Stimulated activated CD4-positive, alpha-beta T cell treated with anti-CD3 and anti-CD28 coated beads, Interleukin-15, amount 100 ng/mL, for 1 hour (primary cell): ENCODE results near the gene IPO4.

Source experiments
- DNase-seq, 2 donors: peaks; one replicate each; pipeline ENCODE4 v3.0.0-alpha.2; 2020; ENCODE audit warnings: low read depth in 1 of 2, low spot score in 1 of 2

The IPO4 gene

GRCh38 chr14:24194186-24194872 is 5.7 kb upstream of the IPO4 start:
- no peak for DNase-seq

GRCh38 chr14:24192933-24193332 is 4.3 kb upstream of the IPO4 start:
- DNase-seq = no peak

- no peak for DNase-seq
Observed at GRCh38 chr14:24190416-24190815, 1.8 kb upstream of the IPO4 start.

- no peak for DNase-seq
Observed at GRCh38 chr14:24189460-24189859, 844 bp upstream of the IPO4 start.

- no peak for DNase-seq
Observed at GRCh38 chr14:24189059-24189375, 401 bp upstream of the IPO4 start.

- DNase-seq = no peak
Observed at GRCh38 chr14:24187539-24187915, 1.1 kb downstream of the IPO4 start.

- no peak for DNase-seq
Observed at GRCh38 chr14:24186831-24187538, 1.6 kb downstream of the IPO4 start.

GRCh38 chr14:24185741-24186140 is 2.9 kb downstream of the IPO4 start:
- no peak for DNase-seq

- DNase-seq = no peak
Observed at GRCh38 chr14:24185026-24185425, 3.6 kb downstream of the IPO4 start.

- DNase-seq = no peak
Observed at GRCh38 chr14:24184104-24184970, 4.3 kb downstream of the IPO4 start.

- DNase-seq = no peak
Observed at GRCh38 chr14:24183014-24183481, 5.6 kb downstream of the IPO4 start.

- no peak for DNase-seq
Observed at GRCh38 chr14:24182110-24182882, 6.3 kb downstream of the IPO4 start.

- no peak for DNase-seq
Observed at GRCh38 chr14:24181371-24182077, 7.1 kb downstream of the IPO4 start.

- DNase-seq = no peak
Observed at GRCh38 chr14:24179961-24180796, 8.4 kb downstream of the IPO4 start.

- DNase-seq = no peak
Observed at GRCh38 chr14:24179294-24179960, 9.2 kb downstream of the IPO4 start.

- no peak for DNase-seq
Observed at GRCh38 chr14:24178399-24179178, 10.0 kb downstream of the IPO4 start.

GRCh38 chr14:24177891-24178290 is 10.7 kb downstream of the IPO4 start:
- DNase-seq = no peak

- DNase-seq = no peak
Observed at GRCh38 chr14:24177041-24177825, 11.4 kb downstream of the IPO4 start.
